Measurements from ENCODE around the gene NKX6-2. TPM values are rescaled to one million over a fixed set of nuclear protein-coding genes. Genes with fewer than 3 reads are reported as not detected.

NKX6-2 gene
- total RNA-seq, 2 experiments from 2014 or later: not detected

GRCh38 chr10:132809232-132810140, 23.5 kb upstream of the NKX6-2 start:
- POLR2A ChIA-PET: no interaction called here
- ATAC-seq (no peak), DNase-seq (no peak)
- CTCF ChIA-PET: no interaction called here
- intact Hi-C loops (cut with micrococcal nuclease): no loop called here
- no peaks in the 10 kb centered on the region for H3K36me3 Mint-ChIP-seq (ENCODE audit: low read depth)
- H3K27me3 Mint-ChIP-seq: no peaks in the 10 kb centered on the region
- no peaks in the 10 kb centered on the region for H3K9me3 Mint-ChIP-seq
- no peaks in the 10 kb centered on the region for H3K4me1 Mint-ChIP-seq (ENCODE audit: low read depth)
- no peak overlapping the region for H3K27ac Mint-ChIP-seq
- no peak for TF ChIP-seq CTCF (IDR thresholded peaks at IDR 0.05)
- no peak overlapping the region for H3K4me3 Mint-ChIP-seq

- ChIA-PET CTCF (no interaction called here), POLR2A (no interaction called here)
- no peak overlapping the region for H3K4me3 Mint-ChIP-seq
- no peaks in the 10 kb centered on the region for H3K4me1 Mint-ChIP-seq (ENCODE audit: low read depth)
- no peak for TF ChIP-seq CTCF (IDR thresholded peaks at IDR 0.05)
- H3K27me3 Mint-ChIP-seq: no peaks in the 10 kb centered on the region
- no peak overlapping the region for H3K27ac Mint-ChIP-seq
- ATAC-seq: no peak
- H3K36me3 Mint-ChIP-seq (ENCODE audit: low read depth): no peaks in the 10 kb centered on the region
- no peaks in the 10 kb centered on the region for H3K9me3 Mint-ChIP-seq
- no peak for DNase-seq
- intact Hi-C loops (cut with micrococcal nuclease): no loop called here
Observed at GRCh38 chr10:132808383-132809231, 22.7 kb upstream of the NKX6-2 start.

GRCh38 chr10:132807621-132808049, 21.7 kb upstream of the NKX6-2 start:
- H3K9me3 Mint-ChIP-seq: no peaks in the 10 kb centered on the region
- H3K36me3 Mint-ChIP-seq (ENCODE audit: low read depth): no peaks in the 10 kb centered on the region
- H3K4me3 Mint-ChIP-seq: no peak overlapping the region
- ATAC-seq (no peak), DNase-seq (no peak)
- H3K4me1 Mint-ChIP-seq (ENCODE audit: low read depth): no peaks in the 10 kb centered on the region
- no peaks in the 10 kb centered on the region for H3K27me3 Mint-ChIP-seq
- intact Hi-C loops (cut with micrococcal nuclease): no loop called here
- TF ChIP-seq CTCF (IDR thresholded peaks at IDR 0.05): no peak
- ChIA-PET CTCF (no interaction called here), POLR2A (no interaction called here)
- H3K27ac Mint-ChIP-seq: no peak overlapping the region

GRCh38 chr10:132806561-132807003, 20.6 kb upstream of the NKX6-2 start:
- no peak for TF ChIP-seq CTCF (IDR thresholded peaks at IDR 0.05)
- Mint-ChIP-seq H3K27me3 (no peaks in the 10 kb centered on the region), H3K4me1 (ENCODE audit: low read depth) (no peaks in the 10 kb centered on the region), H3K36me3 (ENCODE audit: low read depth) (no peaks in the 10 kb centered on the region), H3K9me3 (no peaks in the 10 kb centered on the region), H3K4me3 (no peak overlapping the region), H3K27ac (no peak overlapping the region)
- intact Hi-C loops (cut with micrococcal nuclease): no loop called here
- CTCF ChIA-PET: no interaction called here
- DNase-seq (no peak), ATAC-seq (no peak)
- POLR2A ChIA-PET: no interaction called here

- Mint-ChIP-seq H3K27me3 (no peaks in the 10 kb centered on the region), H3K4me1 (ENCODE audit: low read depth) (no peaks in the 10 kb centered on the region), H3K4me3 (no peak overlapping the region), H3K36me3 (ENCODE audit: low read depth) (no peaks in the 10 kb centered on the region), H3K9me3 (no peaks in the 10 kb centered on the region), H3K27ac (no peak overlapping the region)
- TF ChIP-seq CTCF (IDR thresholded peaks at IDR 0.05): no peak
- POLR2A ChIA-PET: no interaction called here
- CTCF ChIA-PET: no interaction called here
- ATAC-seq (no peak), DNase-seq (no peak)
- intact Hi-C loops (cut with micrococcal nuclease): no loop called here
Observed at GRCh38 chr10:132806110-132806509, 20.2 kb upstream of the NKX6-2 start.

Measured in activated CD8-positive, alpha-beta T cell treated with anti-CD3 and anti-CD28 coated beads for 36 hours (primary cell).